Panc1 (cell line): ENCODE measurements around the gene FARSB. TPM values are rescaled to one million over a fixed set of nuclear protein-coding genes. Genes with fewer than 3 reads are reported as not detected.

ENCODE experiments used
- ATAC-seq: fragments of 200-7000 bp; cut with Tn5 transposase; 2 replicates; pipeline ENCODE4 v1.9.1; 2020; ENCODE audit warnings: mild to moderate bottlenecking, moderate library complexity
- BruUV-seq: library from RNA; stranded (reverse); fragments of 400-500 nt; replicated peaks from 2 replicates; lab custom pipeline; 2021; lab: Mats Ljungman, UMichigan
- CTCF ChIA-PET: fragments of 300-600 bp; sonication (Branson Sonifier 250); formaldehyde crosslinking; loops from one replicate; lab custom pipeline; 2022; ENCODE audit warnings: antibody characterized with exemption; lab: Charles Lee
- POLR2A ChIA-PET: fragments of 300-600 bp; sonication (Branson Sonifier 250); formaldehyde crosslinking; loops from one replicate; lab custom pipeline; 2022; ENCODE audit warnings: antibody characterized with exemption; lab: Charles Lee
- DNase-seq: peaks from one replicate; pipeline ENCODE4 v3.0.0-alpha.2; 2010; ENCODE audit warnings: low read depth, low spot score
- H3K27ac ChIP-seq: 2 replicates; pipeline ENCODE4 v1.5.1; 2011; ENCODE audit warnings: mild to moderate bottlenecking, low read length, inconsistent platforms
- H3K27me3 ChIP-seq: fragments of 200-500 bp; sonication (Bioruptor generic); 2 replicates; pipeline ENCODE4 v1.6.0; 2014; ENCODE audit warnings: low read length, inconsistent platforms; ENCODE audit not compliant: control insufficient read depth, insufficient read depth
- H3K36me3 ChIP-seq: fragments of 200-500 bp; sonication (Bioruptor generic); 2 replicates; pipeline ENCODE4 v1.5.1; 2014; ENCODE audit warnings: inconsistent platforms, mild to moderate bottlenecking, low read length, moderate library complexity; ENCODE audit not compliant: control insufficient read depth, insufficient read depth
- H3K4me1 ChIP-seq: 2 replicates; pipeline ENCODE4 v1.5.1; 2011; ENCODE audit warnings: inconsistent platforms, mild to moderate bottlenecking, low read length, moderate library complexity; ENCODE audit not compliant: control insufficient read depth, insufficient read depth
- H3K4me3 ChIP-seq, 2 experiments: 2 replicates each; pipeline ENCODE4 v1.5.1; 2011 to 2012; ENCODE audit warnings: low read depth in 2 of 2, low read length in 2 of 2, mild to moderate bottlenecking in 2 of 2, inconsistent platforms in 1 of 2, moderate library complexity in 1 of 2
- H3K9me3 ChIP-seq: fragments of 200-500 bp; sonication (Bioruptor generic); 2 replicates; pipeline ENCODE4 v1.5.1; 2014; ENCODE audit warnings: low read depth, mild to moderate bottlenecking, inconsistent platforms, low read length, moderate library complexity; ENCODE audit not compliant: control insufficient read depth, insufficient read depth
- CTCF ChIP-seq: fragments of 450-650 bp; IDR thresholded peaks from 2 replicates; pipeline ENCODE4 v1.5.1; 2017; ENCODE audit warnings: mild to moderate bottlenecking
- POLR2AphosphoS5 ChIP-seq: IDR thresholded peaks from 2 replicates; pipeline ENCODE4 v1.6.1; 2012; ENCODE audit warnings: mild to moderate bottlenecking, low read depth, low read length, moderate library complexity
- REST ChIP-seq, 2 experiments: IDR thresholded peaks; 2 replicates each; pipeline ENCODE4 v1.6.1; 2011 to 2012; ENCODE audit warnings: low read depth in 2 of 2, control low read depth in 1 of 2, low read length in 1 of 2, mild to moderate bottlenecking in 1 of 2, moderate library complexity in 1 of 2; ENCODE audit not compliant: insufficient read depth in 1 of 2
- SIN3A ChIP-seq: IDR thresholded peaks from 2 replicates; pipeline ENCODE4 v1.6.1; 2012; ENCODE audit warnings: low read depth, mild to moderate bottlenecking, low read length, moderate library complexity, borderline replicate concordance; ENCODE audit not compliant: insufficient read depth
- TCF7L2 ChIP-seq: IDR thresholded peaks from 2 replicates; pipeline ENCODE4 v1.6.1; 2011; ENCODE audit warnings: mild to moderate bottlenecking, low read depth, low read length, inconsistent platforms
- in situ Hi-C: cut with HindIII; loops from 2 replicates; pipeline ENCODE4 v1.10.0; 2016; ENCODE audit warnings: low sequenced_read_pairs, low pct_unique_long_range_greater_than_20kb
- intact Hi-C: fragments of 100-400 bp; cut with micrococcal nuclease; formaldehyde crosslinking; loops from one replicate; pipeline ENCODE4 v1.10.0; 2022; ENCODE audit not compliant: unreplicated experiment
- total RNA-seq: library from RNA; stranded (reverse); gene quantifications from one replicate; pipeline ENCODE4 v1.2.1, GENCODE V29; 2021; ENCODE audit not compliant: unreplicated experiment

The FARSB gene
- total RNA-seq, 1 experiment from 2014 or later = 31.6 TPM

- intact Hi-C loops (no loop called here), in situ Hi-C loops (no loop called here)
- ChIA-PET POLR2A (no interaction called here), CTCF (no interaction called here)
- no peak overlapping the region for H3K27ac ChIP-seq
- H3K9me3 ChIP-seq = no peaks in the 10 kb centered on the region
- no peak overlapping the region for H3K4me3 ChIP-seq
- BruUV-seq = no TSS peak
- H3K36me3 ChIP-seq = no peaks in the 10 kb centered on the region; the same call in 1 of the 2 replicates
- no peaks in the 10 kb centered on the region for H3K4me1 ChIP-seq
- ATAC-seq (no peak), DNase-seq (no peak)
- peaks cover 10% of the 10 kb centered on the region for H3K27me3 ChIP-seq
- TF ChIP-seq CTCF = no peak
- TF ChIP-seq TCF7L2 = no peak
- TF ChIP-seq POLR2AphosphoS5 = no peak
- no peak for TF ChIP-seq SIN3A
- TF ChIP-seq REST (IDR thresholded peaks at IDR 0.05; ENCODE audit: insufficient read depth in 1 of 2, low read depth in 2 of 2, low read length in 1 of 2) = no peak
Observed at GRCh38 chr2:222547083-222547482, 108.8 kb downstream of the FARSB start.

GRCh38 chr2:222545823-222546795, 109.8 kb downstream of the FARSB start:
- in situ Hi-C loops = no loop called here
- POLR2A ChIA-PET = no interaction called here
- DNase-seq (no peak), ATAC-seq (no peak)
- no peak overlapping the region for H3K27ac ChIP-seq
- H3K4me3 ChIP-seq = no peak overlapping the region
- H3K27me3 ChIP-seq = peaks cover 10% of the 10 kb centered on the region
- intact Hi-C loops = no loop called here
- no peaks in the 10 kb centered on the region for H3K9me3 ChIP-seq
- no TSS peak for BruUV-seq
- H3K4me1 ChIP-seq = no peaks in the 10 kb centered on the region
- CTCF ChIA-PET = no interaction called here
- TF ChIP-seq TCF7L2 = no peak
- no peak for TF ChIP-seq REST (IDR thresholded peaks at IDR 0.05; ENCODE audit: insufficient read depth in 1 of 2, low read depth in 2 of 2, low read length in 1 of 2)
- no peak for TF ChIP-seq SIN3A
- TF ChIP-seq CTCF = no peak
- no peak for TF ChIP-seq POLR2AphosphoS5
- no peaks in the 10 kb centered on the region; the same call in 1 of the 2 replicates for H3K36me3 ChIP-seq
